ENCODE data around the gene HMCN2.

The HMCN2 gene

DNA sequence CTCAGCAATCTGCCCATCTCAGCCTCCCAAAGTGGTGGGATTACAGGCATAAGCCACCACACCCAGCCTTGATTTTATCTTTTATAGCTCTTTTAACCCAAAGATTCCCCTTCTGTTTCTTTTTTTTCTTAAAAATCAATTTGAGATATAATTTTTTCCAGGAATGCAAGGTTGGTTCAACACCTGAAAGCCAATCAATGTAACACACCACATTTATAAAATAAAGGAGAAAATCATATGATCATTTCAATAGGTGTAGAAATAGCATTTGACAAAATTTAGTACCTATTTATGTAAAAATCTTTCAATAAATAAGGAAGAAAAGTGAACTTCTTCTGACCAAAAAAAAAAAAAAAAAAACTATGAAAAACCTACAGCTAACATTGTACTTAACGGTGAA lies 175.5 kb downstream of the HMCN2 start:
- no peak overlapping the region for H4K91ac ChIP-seq (ENCODE audit: low read length)
- peaks cover 8% of the 10 kb centered on the region for H3K4me1 ChIP-seq (ENCODE audit: control insufficient read depth, insufficient read depth, low read depth, low read length)
- peaks cover 0 to 6% of the 10 kb centered on the region in 2 experiments for H3K27me3 ChIP-seq (ENCODE audit: control insufficient read depth in 1 of 2, insufficient read depth in 1 of 2, low read length in 2 of 2)
- H3K79me1 ChIP-seq (replicated peaks; ENCODE audit: low read length, poor library complexity, severe bottlenecking), result no peaks in the 10 kb centered on the region
- H3K4me2 ChIP-seq (ENCODE audit: low read length, poor library complexity, severe bottlenecking), result no peak overlapping the region
- H2AFZ ChIP-seq (ENCODE audit: low read depth, low read length), result no peak overlapping the region
- no peak overlapping the region for H2BK15ac ChIP-seq (ENCODE audit: low read depth, poor library complexity, severe bottlenecking)
- WGBS, result 100% methylated on average over 1 of the region's 1 CpG
- H3K36me3 ChIP-seq (ENCODE audit: control insufficient read depth in 1 of 2, insufficient read depth in 2 of 2, low read depth in 1 of 2, low read length in 2 of 2), result no peaks in the 10 kb centered on the region
- H2BK120ac ChIP-seq (ENCODE audit: low read depth, low read length), result no peak overlapping the region
- H3K4me3 ChIP-seq (ENCODE audit: insufficient read depth in 1 of 2, low read depth in 1 of 2, low read length in 2 of 2), result no peak overlapping the region
- no peak overlapping the region for H3K18ac ChIP-seq (ENCODE audit: low read depth in 1 of 2, low read length in 2 of 2)
- peaks cover 10% of the 10 kb centered on the region for H3K9me3 ChIP-seq (ENCODE audit: control insufficient read depth, low read length)
- H2BK5ac ChIP-seq (ENCODE audit: low read depth, low read length, poor library complexity, severe bottlenecking), result no peak overlapping the region
- H3K27ac ChIP-seq (ENCODE audit: low read length, poor library complexity, severe bottlenecking), result no peak overlapping the region
- no peak overlapping the region for H3K23ac ChIP-seq (ENCODE audit: low read length in 2 of 2)
- no peak overlapping the region for H2AK5ac ChIP-seq (ENCODE audit: low read length, severe bottlenecking)
- H3K4ac ChIP-seq (ENCODE audit: low read depth in 1 of 2, low read length in 2 of 2), result no peak overlapping the region
- H3K9ac ChIP-seq (ENCODE audit: low read length), result no peak overlapping the region
- H2BK12ac ChIP-seq (ENCODE audit: low read length in 2 of 2), result no peak overlapping the region
- H4K8ac ChIP-seq (ENCODE audit: low read length), result no peak overlapping the region
- no peak for DNase-seq
- H3K14ac ChIP-seq (ENCODE audit: low read length in 2 of 2), result no peak overlapping the region

DNA sequence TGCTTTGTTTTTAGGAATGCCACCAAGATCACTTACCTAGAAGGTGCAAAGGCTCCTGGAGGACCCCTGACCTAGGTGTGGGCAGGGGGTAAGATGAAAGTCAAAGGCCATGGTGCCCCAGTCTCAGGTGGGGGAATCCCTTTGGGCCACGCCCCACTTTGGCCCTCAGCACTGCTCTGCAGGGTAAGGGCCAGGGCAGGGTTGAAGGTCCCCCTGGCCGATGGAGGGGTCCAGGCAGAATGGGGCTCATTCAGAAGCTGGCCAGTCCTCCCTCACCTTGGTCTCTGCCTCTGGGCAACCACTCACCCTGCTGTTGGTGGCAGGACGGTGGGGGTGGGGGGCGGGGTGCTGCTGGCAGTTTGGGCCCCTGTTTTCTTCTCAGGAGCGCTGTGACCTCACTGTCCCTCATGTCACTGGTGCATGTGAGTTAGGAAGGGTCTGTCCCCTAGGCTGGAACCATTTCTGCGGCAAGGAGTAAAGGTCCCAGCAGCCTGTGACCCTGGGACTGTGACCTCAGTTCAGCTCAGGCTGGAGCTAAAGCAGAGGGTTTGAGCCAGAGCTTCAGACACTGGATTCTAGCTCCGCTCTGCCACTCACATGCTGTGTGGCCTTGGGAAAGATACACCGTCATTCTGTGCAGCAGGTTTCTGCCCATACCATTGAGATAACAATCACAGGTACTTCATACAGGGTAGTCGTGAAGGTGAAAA lies 177.3 kb downstream of the HMCN2 start:
- no peak overlapping the region for H3K4me3 ChIP-seq (ENCODE audit: insufficient read depth in 1 of 2, low read depth in 1 of 2, low read length in 2 of 2)
- H3K9ac ChIP-seq (ENCODE audit: low read length), result no peak overlapping the region
- H4K91ac ChIP-seq (ENCODE audit: low read length), result no peak overlapping the region
- H3K36me3 ChIP-seq (ENCODE audit: control insufficient read depth in 1 of 2, insufficient read depth in 2 of 2, low read depth in 1 of 2, low read length in 2 of 2), result peaks cover 0 to 5% of the 10 kb centered on the region in 2 experiments
- peaks cover 10% of the 10 kb centered on the region for H3K9me3 ChIP-seq (ENCODE audit: control insufficient read depth, low read length)
- H3K27ac ChIP-seq (ENCODE audit: low read length, poor library complexity, severe bottlenecking), result no peak overlapping the region
- H3K27me3 ChIP-seq (ENCODE audit: control insufficient read depth in 1 of 2, insufficient read depth in 1 of 2, low read length in 2 of 2), result peaks cover 0 to 3% of the 10 kb centered on the region in 2 experiments
- no peak overlapping the region for H3K14ac ChIP-seq (ENCODE audit: low read length in 2 of 2)
- no peak overlapping the region for H3K18ac ChIP-seq (ENCODE audit: low read depth in 1 of 2, low read length in 2 of 2)
- H3K23ac ChIP-seq (ENCODE audit: low read length in 2 of 2), result no peak overlapping the region
- H2BK5ac ChIP-seq (ENCODE audit: low read depth, low read length, poor library complexity, severe bottlenecking), result no peak overlapping the region
- 92% methylated on average over 8 of the region's 9 CpGs for WGBS
- peaks cover 26% of the 10 kb centered on the region for H3K4me1 ChIP-seq (ENCODE audit: control insufficient read depth, insufficient read depth, low read depth, low read length)
- no peak overlapping the region for H2BK12ac ChIP-seq (ENCODE audit: low read length in 2 of 2)
- H3K4ac ChIP-seq (ENCODE audit: low read depth in 1 of 2, low read length in 2 of 2), result no peak overlapping the region
- peaks cover 3% of the 10 kb centered on the region for H3K79me1 ChIP-seq (replicated peaks; ENCODE audit: low read length, poor library complexity, severe bottlenecking)
- no peak for DNase-seq
- no peak overlapping the region for H2AFZ ChIP-seq (ENCODE audit: low read depth, low read length)
- no peak overlapping the region for H2AK5ac ChIP-seq (ENCODE audit: low read length, severe bottlenecking)
- H2BK15ac ChIP-seq (ENCODE audit: low read depth, poor library complexity, severe bottlenecking), result no peak overlapping the region
- H3K4me2 ChIP-seq (ENCODE audit: low read length, poor library complexity, severe bottlenecking), result no peak overlapping the region
- no peak overlapping the region for H4K8ac ChIP-seq (ENCODE audit: low read length)
- no peak overlapping the region for H2BK120ac ChIP-seq (ENCODE audit: low read depth, low read length)

DNA sequence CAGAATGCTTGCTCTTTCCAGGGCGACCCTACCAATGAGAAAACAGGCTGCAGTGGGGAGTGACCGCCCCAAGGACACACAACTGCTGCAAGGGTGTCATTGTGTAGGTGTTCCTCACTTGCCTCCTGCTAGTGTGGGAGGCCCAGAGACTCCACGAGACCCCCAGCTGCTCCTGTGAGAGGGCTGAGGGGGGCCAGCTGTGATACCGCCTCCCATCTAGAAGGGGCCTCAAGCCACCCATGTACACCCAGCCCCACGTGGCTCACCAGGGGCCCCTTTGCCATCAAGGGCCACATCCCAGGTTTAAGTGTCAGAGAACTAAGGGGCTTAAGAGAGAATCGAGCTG lies 177.9 kb downstream of the HMCN2 start:
- no peak for DNase-seq
- WGBS, result 95% methylated on average over 6 of the region's 6 CpGs
- no peak overlapping the region for H4K91ac ChIP-seq (ENCODE audit: low read length)

GRCh38 chr9:130443840-130444492 lies 178.4 kb downstream of the HMCN2 start:
- Histone ChIP-seq H3K14ac (ENCODE audit: low read length in 2 of 2) (no peak overlapping the region), H3K9ac (ENCODE audit: low read length) (no peak overlapping the region), H3K27me3 (ENCODE audit: control insufficient read depth in 1 of 2, insufficient read depth in 1 of 2, low read length in 2 of 2) (no peaks in the 10 kb centered on the region), H3K36me3 (ENCODE audit: control insufficient read depth in 1 of 2, insufficient read depth in 2 of 2, low read depth in 1 of 2, low read length in 2 of 2) (peaks cover 0 to 13% of the 10 kb centered on the region in 2 experiments), H2BK12ac (ENCODE audit: low read length in 2 of 2) (no peak overlapping the region), H3K79me1 (replicated peaks; ENCODE audit: low read length, poor library complexity, severe bottlenecking) (peaks cover 7% of the 10 kb centered on the region), H2AK5ac (ENCODE audit: low read length, severe bottlenecking) (peak overlapping the region; percentile 27), H3K4me1 (ENCODE audit: control insufficient read depth, insufficient read depth, low read depth, low read length) (peaks cover 31% of the 10 kb centered on the region), H2BK120ac (ENCODE audit: low read depth, low read length) (no peak overlapping the region), H2BK5ac (ENCODE audit: low read depth, low read length, poor library complexity, severe bottlenecking) (no peak overlapping the region), H4K91ac (ENCODE audit: low read length) (no peak overlapping the region), H3K23ac (ENCODE audit: low read length in 2 of 2) (no peak overlapping the region), H3K18ac (ENCODE audit: low read depth in 1 of 2, low read length in 2 of 2) (no peak overlapping the region), H2BK15ac (ENCODE audit: low read depth, poor library complexity, severe bottlenecking) (no peak overlapping the region), H3K4ac (ENCODE audit: low read depth in 1 of 2, low read length in 2 of 2) (no peak overlapping the region), H3K9me3 (ENCODE audit: control insufficient read depth, low read length) (peaks cover 10% of the 10 kb centered on the region), H3K4me3 (ENCODE audit: insufficient read depth in 1 of 2, low read depth in 1 of 2, low read length in 2 of 2) (peak overlapping the region in 1 of 2 experiments; percentile 47), H4K8ac (ENCODE audit: low read length) (no peak overlapping the region), H3K27ac (ENCODE audit: low read length, poor library complexity, severe bottlenecking) (no peak overlapping the region), H2AFZ (ENCODE audit: low read depth, low read length) (no peak overlapping the region), H3K4me2 (ENCODE audit: low read length, poor library complexity, severe bottlenecking) (no peak overlapping the region)
- 65% methylated on average over 14 of the region's 14 CpGs for WGBS
- no peak for DNase-seq

More for the DNA sequence above, 177.9 kb downstream of the HMCN2 start:
- Histone ChIP-seq H4K8ac (ENCODE audit: low read length) (no peak overlapping the region), H3K4me3 (ENCODE audit: insufficient read depth in 1 of 2, low read depth in 1 of 2, low read length in 2 of 2) (no peak overlapping the region), H2AK5ac (ENCODE audit: low read length, severe bottlenecking) (no peak overlapping the region), H2BK15ac (ENCODE audit: low read depth, poor library complexity, severe bottlenecking) (no peak overlapping the region), H3K4me2 (ENCODE audit: low read length, poor library complexity, severe bottlenecking) (no peak overlapping the region), H3K36me3 (ENCODE audit: control insufficient read depth in 1 of 2, insufficient read depth in 2 of 2, low read depth in 1 of 2, low read length in 2 of 2) (peaks cover 0 to 10% of the 10 kb centered on the region in 2 experiments), H3K23ac (ENCODE audit: low read length in 2 of 2) (no peak overlapping the region), H3K79me1 (replicated peaks; ENCODE audit: low read length, poor library complexity, severe bottlenecking) (peaks cover 5% of the 10 kb centered on the region), H3K9ac (ENCODE audit: low read length) (no peak overlapping the region), H2BK5ac (ENCODE audit: low read depth, low read length, poor library complexity, severe bottlenecking) (no peak overlapping the region), H2BK120ac (ENCODE audit: low read depth, low read length) (no peak overlapping the region), H3K27me3 (ENCODE audit: control insufficient read depth in 1 of 2, insufficient read depth in 1 of 2, low read length in 2 of 2) (no peaks in the 10 kb centered on the region), H2BK12ac (ENCODE audit: low read length in 2 of 2) (no peak overlapping the region), H3K4me1 (ENCODE audit: control insufficient read depth, insufficient read depth, low read depth, low read length) (peaks cover 31% of the 10 kb centered on the region), H2AFZ (ENCODE audit: low read depth, low read length) (no peak overlapping the region), H3K14ac (ENCODE audit: low read length in 2 of 2) (no peak overlapping the region), H3K27ac (ENCODE audit: low read length, poor library complexity, severe bottlenecking) (no peak overlapping the region), H3K9me3 (ENCODE audit: control insufficient read depth, low read length) (peaks cover 10% of the 10 kb centered on the region), H3K4ac (ENCODE audit: low read depth in 1 of 2, low read length in 2 of 2) (no peak overlapping the region), H3K18ac (ENCODE audit: low read depth in 1 of 2, low read length in 2 of 2) (no peak overlapping the region)

Data from mesenchymal stem cell (in vitro differentiated cells and primary cell).